ENCODE results near the gene FOXS1.
"Not testable (repeated sequence)": the region's sequence is repeated elsewhere in the genome, so short reads cannot be mapped to it uniquely, and the experiment has no call there.

Gene FOXS1

GRCh38 chr20:31820228-31820627, 25.2 kb downstream of the FOXS1 start:
- no peak for DNase-seq

GRCh38 chr20:31819083-31819784, 26.2 kb downstream of the FOXS1 start, which contains the start of gene MYLK2:
Gene MYLK2, plus strand, starts transcription at chr20:31819356. Its CDS starts 225 bp downstream, at chr20:31819581.
- DNase-seq = no peak

- no peak for DNase-seq
Measured at GRCh38 chr20:31818376-31818908, 27.0 kb downstream of the FOXS1 start.

GRCh38 chr20:31817461-31817860, 27.9 kb downstream of the FOXS1 start:
- DNase-seq = no peak

GRCh38 chr20:31816221-31816620, 29.2 kb downstream of the FOXS1 start:
- no peak for DNase-seq

- DNase-seq = no peak
Measured at GRCh38 chr20:31815408-31816188, 29.8 kb downstream of the FOXS1 start.

GRCh38 chr20:31814142-31814541, 31.3 kb downstream of the FOXS1 start:
- not testable (repeated sequence) for DNase-seq

GRCh38 chr20:31813611-31814010, 31.8 kb downstream of the FOXS1 start:
- no peak for DNase-seq

- no peak for DNase-seq
Measured at GRCh38 chr20:31811796-31812728, 33.3 kb downstream of the FOXS1 start.

- DNase-seq = no peak
Measured at GRCh38 chr20:31811198-31811597, 34.2 kb downstream of the FOXS1 start.

GRCh38 chr20:31809661-31810060, 35.7 kb downstream of the FOXS1 start:
- no peak for DNase-seq

GRCh38 chr20:31808481-31808880, 36.9 kb downstream of the FOXS1 start:
- no peak for DNase-seq

GRCh38 chr20:31806564-31807355, 38.6 kb downstream of the FOXS1 start:
- DNase-seq = no peak

GRCh38 chr20:31803552-31804291, 41.7 kb downstream of the FOXS1 start:
- no peak for DNase-seq

- no peak for DNase-seq
Measured at GRCh38 chr20:31801508-31801907, 43.9 kb downstream of the FOXS1 start.

- no peak for DNase-seq
Measured at GRCh38 chr20:31797364-31797763, 48.0 kb downstream of the FOXS1 start.

Data from GOT3 (cell line).